NCI-H187 treated with DMSO at 0.1 percent for 48 hours (cell line): ENCODE results near the gene RASA3.
"Not testable (repeated sequence)": the region's sequence is repeated elsewhere in the genome, so short reads cannot be mapped to it uniquely, and the experiment has no call there.

Experiments
- DNase-seq: peaks from one replicate; lab custom pipeline; 2025; lab: John Stamatoyannopoulos, UW

The RASA3 gene

GRCh38 chr13:114001331-114002008 is 131.0 kb downstream of the RASA3 start:
- DNase-seq: no peak

- DNase-seq: no peak
These were observed 132.0 kb downstream of the RASA3 start for GRCh38 chr13:114000151-114001040.

GRCh38 chr13:113999618-113999910 is 132.9 kb downstream of the RASA3 start:
- no peak for DNase-seq

- DNase-seq: no peak
These were observed 133.4 kb downstream of the RASA3 start for GRCh38 chr13:113998781-113999617.

GRCh38 chr13:113997845-113998751 is 134.3 kb downstream of the RASA3 start:
- no peak for DNase-seq

- DNase-seq: no peak
These were observed 135.3 kb downstream of the RASA3 start for GRCh38 chr13:113996912-113997745.

- DNase-seq: no peak
These were observed 136.1 kb downstream of the RASA3 start for GRCh38 chr13:113996081-113996911.

- no peak for DNase-seq
These were observed 137.3 kb downstream of the RASA3 start for GRCh38 chr13:113995051-113995601.

GRCh38 chr13:113992276-113993005 is 140.0 kb downstream of the RASA3 start:
- DNase-seq: no peak

GRCh38 chr13:113991676-113992179 is 140.7 kb downstream of the RASA3 start:
- no peak for DNase-seq

- peak; percentile 98 for DNase-seq
These were observed 141.2 kb downstream of the RASA3 start for GRCh38 chr13:113991191-113991669.

- DNase-seq: no peak
These were observed 142.0 kb downstream of the RASA3 start for GRCh38 chr13:113990321-113990837.

GRCh38 chr13:113989585-113990300 is 142.7 kb downstream of the RASA3 start:
- no peak for DNase-seq

GRCh38 chr13:113988859-113989258 is 143.6 kb downstream of the RASA3 start:
- not testable (repeated sequence) for DNase-seq

- DNase-seq: no peak
These were observed 150.1 kb downstream of the RASA3 start for GRCh38 chr13:113982296-113982661.

GRCh38 chr13:113981611-113982295 is 150.7 kb downstream of the RASA3 start:
- DNase-seq: no peak

- DNase-seq: peak; percentile 98
These were observed 151.2 kb downstream of the RASA3 start for GRCh38 chr13:113981194-113981605.
